ENCODE measurements around the gene PLAC9.
A peak's percentile ranks its signal among the peaks of the same experiment; 100 is the strongest.
"Not testable (repeated sequence)": the region's sequence is repeated elsewhere in the genome, so short reads cannot be mapped to it uniquely, and the experiment has no call there.

Gene PLAC9

GRCh38 chr10:80137920-80138319 is 5.4 kb downstream of the PLAC9 start:
- no peak for DNase-seq (ENCODE audit: low spot score)

- DNase-seq (ENCODE audit: low spot score), result no peak
Observed at GRCh38 chr10:80139265-80139664, 6.7 kb downstream of the PLAC9 start.

GRCh38 chr10:80140251-80140650 is 7.7 kb downstream of the PLAC9 start:
- no peak for DNase-seq (ENCODE audit: low spot score)

- no peak for DNase-seq (ENCODE audit: low spot score)
Observed at GRCh38 chr10:80141696-80142460, 9.3 kb downstream of the PLAC9 start.

- no peak for DNase-seq (ENCODE audit: low spot score)
Observed at GRCh38 chr10:80144067-80144695, 11.7 kb downstream of the PLAC9 start.

- DNase-seq (ENCODE audit: low spot score), result no peak
Observed at GRCh38 chr10:80144696-80145131, 12.2 kb downstream of the PLAC9 start.

- not testable (repeated sequence) for DNase-seq (ENCODE audit: low spot score)
Observed at GRCh38 chr10:80145406-80146308, 13.1 kb downstream of the PLAC9 start.

GRCh38 chr10:80146918-80147317 is 14.4 kb downstream of the PLAC9 start:
- DNase-seq (ENCODE audit: low spot score), result no peak

- DNase-seq (ENCODE audit: low spot score), result no peak
Observed at GRCh38 chr10:80148166-80148805, 15.8 kb downstream of the PLAC9 start.

- no peak for DNase-seq (ENCODE audit: low spot score)
Observed at GRCh38 chr10:80149123-80149522, 16.6 kb downstream of the PLAC9 start.

GRCh38 chr10:80150172-80150571 is 17.6 kb downstream of the PLAC9 start:
- no peak for DNase-seq (ENCODE audit: low spot score)

- DNase-seq (ENCODE audit: low spot score), result no peak
Observed at GRCh38 chr10:80152820-80153219, 20.3 kb downstream of the PLAC9 start.

- no peak for DNase-seq (ENCODE audit: low spot score)
Observed at GRCh38 chr10:80153460-80153859, 20.9 kb downstream of the PLAC9 start.

- no peak for DNase-seq (ENCODE audit: low spot score)
Observed at GRCh38 chr10:80154626-80154977, 22.1 kb downstream of the PLAC9 start.

- no peak for DNase-seq (ENCODE audit: low spot score)
Observed at GRCh38 chr10:80154978-80155695, 22.6 kb downstream of the PLAC9 start.

GRCh38 chr10:80155696-80156215 is 23.2 kb downstream of the PLAC9 start:
- no peak for DNase-seq (ENCODE audit: low spot score)

GRCh38 chr10:80156216-80156615 is 23.7 kb downstream of the PLAC9 start:
- DNase-seq (ENCODE audit: low spot score), result no peak

- no peak for DNase-seq (ENCODE audit: low spot score)
Observed at GRCh38 chr10:80157561-80157960, 25.0 kb downstream of the PLAC9 start.

- no peak for DNase-seq (ENCODE audit: low spot score)
Observed at GRCh38 chr10:80158126-80158525, 25.6 kb downstream of the PLAC9 start.

- DNase-seq (ENCODE audit: low spot score), result peak; percentile 13
Observed at GRCh38 chr10:80158598-80159127, 26.1 kb downstream of the PLAC9 start.

Data from SK-N-DZ (cell line).